HG02642 (cell line): ENCODE results near the gene ARL16.

ENCODE experiments used
- ATAC-seq: cut with Tn5 transposase; IDR thresholded peaks from one replicate; pipeline ENCODE4 v1.9.1; 2021; ENCODE audit warnings: mild to moderate bottlenecking; ENCODE audit not compliant: unreplicated experiment, poor library complexity

Gene ARL16

DNA sequence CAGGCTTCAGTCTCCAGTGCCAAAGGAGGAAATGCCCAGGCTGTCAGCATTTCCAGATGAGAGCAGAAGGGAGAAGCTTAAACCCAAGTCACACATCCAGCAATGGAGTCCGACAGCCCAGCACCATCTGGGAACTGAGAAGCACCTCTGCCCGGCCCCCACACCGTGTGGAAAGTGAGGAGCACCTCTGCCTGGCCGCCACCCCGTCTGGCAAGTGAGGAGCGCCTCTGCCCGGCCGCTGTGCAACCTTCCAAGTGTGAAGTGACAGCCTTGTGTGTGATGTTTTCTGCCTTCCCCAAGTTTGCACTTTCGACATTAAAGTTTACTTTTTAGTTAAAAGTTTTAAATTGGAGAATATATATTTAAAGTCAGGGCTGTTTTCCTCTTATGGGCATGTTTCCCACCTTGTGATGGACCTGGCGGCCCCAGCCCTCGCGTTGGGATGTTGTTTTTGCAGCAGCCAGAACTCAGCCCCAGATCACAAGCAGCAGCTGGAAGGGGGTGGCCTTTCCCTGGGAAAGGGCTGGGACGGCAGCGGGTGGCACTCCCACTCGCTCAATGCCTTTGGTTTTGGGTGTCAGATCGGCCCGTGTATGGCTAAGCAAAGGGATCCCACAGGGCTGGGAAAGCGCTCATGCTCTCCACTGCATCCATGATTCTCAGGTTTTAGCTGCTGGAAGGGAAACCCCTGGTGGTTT is 9.9 kb downstream of the ARL16 start:
- no peak for ATAC-seq

DNA sequence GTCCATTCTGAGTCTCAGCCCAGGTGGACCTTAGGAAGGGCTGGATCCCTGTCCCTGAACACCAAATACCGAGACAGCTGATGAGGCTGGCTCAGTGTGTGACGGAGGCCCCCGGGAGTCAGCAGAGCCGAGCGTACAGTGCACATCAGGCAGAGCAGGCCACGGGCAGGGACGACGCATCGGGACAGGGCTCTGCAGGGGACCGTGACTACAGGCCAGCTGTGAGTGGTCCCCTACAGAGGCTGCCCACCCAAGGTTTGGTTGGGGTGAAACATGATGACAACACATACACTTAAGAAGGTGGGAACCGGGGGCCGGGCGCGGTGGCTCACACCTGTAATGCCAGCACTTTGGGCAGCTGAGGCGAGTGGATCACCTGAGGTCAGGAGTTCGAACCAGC is 10.6 kb downstream of the ARL16 start:
- ATAC-seq, result no peak

DNA sequence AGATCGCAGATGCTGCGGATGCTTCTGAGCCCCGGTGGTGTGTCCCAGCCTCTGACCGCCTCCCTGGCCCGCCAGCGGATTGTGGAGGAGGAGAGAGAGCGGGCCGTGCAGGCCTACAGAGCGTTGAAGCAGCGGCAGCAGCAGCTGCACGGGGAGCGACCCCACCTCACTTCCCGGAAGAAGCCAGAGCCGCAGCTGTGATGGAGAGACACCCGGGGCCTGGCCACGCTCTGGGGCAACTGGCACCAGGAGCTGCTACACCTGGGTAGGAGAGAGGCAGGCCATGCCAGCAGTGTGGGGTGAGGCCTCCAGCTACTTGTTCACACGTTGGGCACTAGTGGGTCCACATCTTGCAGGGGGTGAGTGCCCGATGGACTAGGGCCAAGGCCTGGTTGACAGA is 11.1 kb downstream of the ARL16 start:
- ATAC-seq, result no peak

DNA sequence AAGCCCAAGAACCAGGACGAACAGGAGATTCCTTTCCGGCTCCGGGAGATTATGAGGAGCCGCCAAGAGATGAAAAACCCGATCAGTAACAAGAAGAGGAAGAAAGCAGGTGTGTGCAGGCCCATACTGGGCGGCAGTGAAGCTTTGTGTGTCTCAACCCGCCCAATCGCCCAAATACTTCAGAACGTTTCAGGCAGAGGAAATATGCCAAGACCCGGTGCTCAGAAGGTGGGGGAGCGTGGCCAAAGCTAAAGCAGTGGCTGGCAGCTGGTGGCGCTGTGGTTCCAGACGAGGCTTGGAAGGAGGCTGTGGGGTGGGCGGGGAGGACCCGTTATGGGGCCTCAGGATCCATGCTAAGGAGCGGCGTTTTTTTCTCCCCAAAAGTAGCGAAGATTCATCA is 15.8 kb downstream of the ARL16 start:
- no peak for ATAC-seq

DNA sequence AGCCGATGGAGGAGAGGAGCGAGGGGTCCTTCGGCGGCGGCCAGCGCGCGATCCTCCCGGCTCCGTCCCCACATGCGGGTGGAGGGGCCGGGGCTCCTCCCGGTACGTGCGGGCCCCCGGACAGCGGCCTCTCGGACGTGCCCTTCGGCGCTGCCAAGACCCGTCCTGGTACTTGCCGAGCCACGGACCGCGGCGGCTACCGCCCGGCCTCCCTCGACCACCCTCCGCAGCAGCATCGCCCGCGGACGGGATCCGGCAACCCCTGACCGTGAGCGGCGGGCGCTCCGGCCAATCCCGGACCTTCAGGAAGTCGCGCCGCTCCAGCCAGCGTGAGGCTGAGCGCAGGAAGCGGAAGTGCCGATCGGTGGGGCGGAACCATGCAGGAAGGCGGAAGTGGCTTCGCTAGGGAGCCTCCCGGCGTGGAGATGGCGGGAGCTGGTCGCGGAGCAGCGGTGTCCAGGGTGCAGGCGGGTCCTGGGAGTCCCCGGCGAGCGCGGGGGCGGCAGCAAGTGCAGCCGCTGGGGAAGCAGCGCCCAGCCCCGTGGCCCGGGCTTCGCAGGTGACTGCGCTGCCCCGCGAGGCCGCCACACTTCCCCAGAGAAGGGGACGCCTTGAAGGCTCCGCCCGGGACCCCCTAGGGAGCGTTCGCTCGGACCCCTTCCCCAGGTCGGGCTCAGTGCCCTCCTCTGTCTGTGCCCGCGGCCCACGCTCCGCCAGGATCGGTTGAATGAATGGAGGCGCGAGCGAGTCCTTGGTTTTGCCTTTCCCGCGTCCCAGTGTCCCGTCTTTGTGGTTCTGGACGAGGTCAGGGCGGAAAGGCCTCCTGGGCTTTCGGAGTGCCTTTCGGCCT is 17.0 kb downstream of the ARL16 start, which contains the start of the genes CCDC137 and OXLD1:
Gene CCDC137, plus strand, starts transcription at position 396 of the 850 bp plus-strand sequence. Its CDS starts 30 bp downstream, at position 426.
Gene OXLD1, minus strand, starts transcription at position 264 of the 850 bp plus-strand sequence. Its CDS starts 28 bp downstream, at position 236.
- peak; percentile 87 for ATAC-seq

DNA sequence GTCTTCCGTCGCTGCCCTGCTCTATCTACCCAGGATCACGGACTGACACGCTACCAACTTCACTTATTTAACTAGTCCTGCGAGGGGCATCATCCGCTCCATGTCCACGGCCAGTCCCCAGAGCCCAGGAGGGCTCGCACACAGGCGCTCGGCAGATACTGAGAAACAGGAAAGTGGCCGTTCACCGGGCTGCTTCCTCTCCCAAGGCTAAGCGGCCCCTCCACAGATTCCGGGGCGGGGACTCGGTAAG is 17.6 kb downstream of the ARL16 start:
- ATAC-seq, result no peak

DNA sequence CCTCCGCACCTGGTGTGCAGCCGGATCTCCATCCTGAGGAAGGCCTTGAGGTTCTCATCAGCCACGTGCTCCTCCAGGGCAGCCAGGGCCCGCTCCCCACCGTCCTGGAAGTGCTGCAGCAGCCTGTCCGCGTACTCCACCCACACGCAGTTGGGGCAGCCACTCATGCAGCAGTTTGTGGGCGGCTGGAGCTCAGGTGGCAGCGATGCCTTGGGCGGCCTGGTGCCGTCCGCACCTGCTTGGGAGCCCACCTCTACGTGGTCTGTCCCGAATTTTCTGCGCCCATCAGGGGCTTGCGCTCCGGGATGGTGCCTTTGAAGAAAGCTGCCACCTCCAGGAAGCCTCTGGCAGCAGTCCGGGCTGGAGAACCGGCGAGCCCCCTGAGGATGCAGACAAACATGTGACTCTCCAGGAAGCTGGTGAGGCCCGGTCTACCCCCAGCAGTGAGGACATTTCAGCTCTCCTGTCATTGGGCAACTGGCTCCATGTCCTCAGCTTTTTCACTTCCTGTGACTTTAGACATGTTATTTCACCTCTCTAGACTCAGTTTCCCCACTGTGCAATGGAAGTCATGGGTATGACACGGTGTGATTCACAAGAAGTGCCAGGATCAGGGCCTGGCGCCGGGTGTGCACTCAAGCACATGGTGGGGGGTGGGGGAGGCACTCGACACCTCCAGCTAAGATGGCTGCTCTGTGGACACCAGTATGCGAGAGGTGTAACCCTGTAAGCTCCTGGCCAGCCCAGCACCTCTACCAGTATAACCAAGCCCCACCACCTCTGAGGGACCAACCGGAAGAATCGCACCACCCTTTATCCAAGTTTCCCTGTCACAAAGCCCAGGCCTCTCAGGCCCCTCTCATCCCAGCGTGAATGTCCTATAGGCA is 18.1 kb downstream of the ARL16 start:
- ATAC-seq, result peak; percentile 3

DNA sequence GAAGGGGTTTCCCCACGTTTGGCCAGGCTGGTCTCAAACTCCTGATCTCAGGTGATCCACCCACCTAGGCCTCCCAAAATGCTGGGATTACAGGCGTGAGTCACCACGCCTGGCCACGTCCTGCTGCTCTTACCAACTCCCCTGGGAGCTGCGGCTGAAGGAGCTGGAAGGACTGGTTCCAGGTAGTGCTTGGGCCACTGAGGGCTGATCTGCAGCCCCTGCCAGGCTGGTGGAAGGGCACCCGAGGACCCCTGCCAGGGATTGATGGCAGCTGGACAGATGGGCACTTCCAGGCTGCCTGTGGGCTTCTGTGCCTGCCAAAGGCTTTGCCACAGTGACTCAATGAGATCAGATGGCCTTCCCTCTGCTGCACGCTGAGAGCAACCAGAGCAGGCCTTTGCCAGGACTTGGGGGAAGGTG is 19.5 kb downstream of the ARL16 start:
- ATAC-seq, result no peak

DNA sequence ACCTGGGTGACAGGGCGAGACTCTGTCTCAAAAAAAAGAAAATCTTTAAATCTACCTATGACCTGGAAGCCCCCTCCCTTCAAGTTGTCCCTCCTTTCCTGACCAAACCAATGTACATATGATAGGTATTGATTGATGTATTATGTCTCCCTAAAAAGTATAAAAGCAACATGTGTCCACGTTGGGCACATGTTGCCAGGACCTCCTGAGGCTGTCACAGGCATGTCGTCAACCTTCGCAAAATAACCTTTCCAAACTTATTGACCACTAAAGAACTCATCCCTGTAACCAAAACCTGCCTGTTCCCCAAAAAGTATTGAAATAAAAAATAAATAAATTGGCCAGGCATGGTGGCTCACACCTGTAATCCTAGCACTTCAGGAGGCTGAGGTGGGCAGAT is 21.6 kb downstream of the ARL16 start:
- no peak for ATAC-seq

DNA sequence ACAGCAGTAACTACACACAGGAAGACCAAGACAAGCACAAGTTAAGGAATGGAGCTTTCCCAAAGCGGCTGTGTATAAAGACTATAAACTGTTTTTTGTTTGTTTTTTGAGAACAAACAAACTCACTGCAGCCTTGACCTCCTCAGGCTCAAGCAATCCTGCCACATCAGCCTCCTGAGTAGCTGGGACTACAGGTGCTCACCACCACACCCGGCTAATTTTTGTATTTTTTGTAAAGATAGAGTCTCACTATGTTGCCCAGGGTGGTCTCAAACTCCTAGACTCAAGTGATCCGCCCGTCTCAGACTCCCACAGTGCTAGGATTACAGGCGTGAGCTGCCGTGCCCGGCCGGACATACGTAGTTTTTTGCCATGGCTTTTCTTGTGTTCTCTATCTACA is 23.2 kb downstream of the ARL16 start:
- ATAC-seq, result no peak

DNA sequence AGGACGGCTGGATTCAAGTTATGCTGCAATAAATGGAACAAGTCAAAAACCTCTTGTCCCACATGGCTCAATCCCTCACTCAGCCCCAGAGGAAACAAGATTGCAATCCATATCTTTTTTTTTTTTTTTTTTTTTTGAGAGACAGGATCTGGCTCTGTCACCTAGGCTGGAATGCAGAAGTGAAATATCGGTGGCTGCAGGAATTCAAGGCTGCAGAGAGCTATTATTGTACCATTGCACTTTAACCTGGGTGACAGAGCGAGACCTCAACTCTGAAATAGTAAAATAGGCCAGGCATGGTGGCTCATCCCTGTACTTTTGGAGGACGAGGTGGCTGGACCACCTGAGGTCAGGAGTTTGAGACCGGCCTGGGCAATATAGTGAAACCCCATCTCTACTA is 24.6 kb downstream of the ARL16 start:
- ATAC-seq, result no peak

DNA sequence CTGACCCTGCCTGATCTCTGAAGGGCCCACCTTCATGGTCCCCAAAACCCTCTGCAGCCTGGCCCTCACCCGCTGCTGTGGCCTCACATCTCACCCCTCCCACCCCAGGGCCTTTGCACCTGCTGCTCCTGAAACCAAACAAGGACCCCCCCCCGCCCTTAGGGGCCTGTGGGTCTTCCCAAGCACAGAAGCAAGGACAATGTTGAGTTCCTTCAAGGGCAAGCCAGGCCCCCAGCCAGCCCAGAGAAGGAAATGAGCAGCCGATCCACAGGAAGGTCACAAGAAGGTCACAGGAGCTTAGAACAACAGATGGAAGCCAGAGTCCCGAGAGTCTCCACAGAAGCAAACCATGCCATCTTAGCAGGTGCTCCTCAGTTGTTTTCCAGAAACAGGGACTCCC is 26.8 kb downstream of the ARL16 start:
- ATAC-seq, result no peak

DNA sequence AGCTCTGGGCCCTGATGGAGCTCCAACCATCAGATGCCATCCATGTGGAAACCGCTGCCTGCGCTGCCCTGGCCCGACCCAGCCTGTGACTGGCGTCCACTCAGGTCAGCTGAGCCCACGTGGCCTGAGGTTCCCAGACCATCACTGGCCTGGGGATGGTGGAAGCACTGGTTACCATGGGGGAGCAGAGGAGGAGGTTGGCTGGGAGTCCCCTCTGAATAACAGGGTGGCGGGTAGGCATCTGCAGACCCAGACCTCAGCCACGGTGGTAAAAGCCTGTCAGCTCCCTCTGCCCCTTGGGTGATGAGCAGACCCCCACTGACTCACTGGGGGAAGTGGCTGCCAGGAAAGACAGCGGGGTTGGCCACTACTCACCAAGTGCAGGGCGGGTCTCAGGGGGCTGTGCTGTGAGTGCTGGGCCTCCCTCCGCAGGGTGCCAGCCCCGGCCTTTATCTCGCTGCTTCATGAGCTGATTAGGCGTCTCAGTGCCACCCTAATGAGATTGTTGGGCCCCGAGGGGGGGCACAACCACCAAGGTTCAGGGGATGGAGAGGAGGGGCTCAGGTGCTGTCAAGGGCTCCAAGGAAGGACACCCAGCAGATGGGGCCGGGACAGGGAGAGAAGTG is 27.4 kb downstream of the ARL16 start, which contains the start of gene PDE6G:
Gene PDE6G, minus strand, starts transcription at position 425 of the 626 bp plus-strand sequence. CDS start 3,237 bp downstream, outside the sequence.
- no peak for ATAC-seq

DNA sequence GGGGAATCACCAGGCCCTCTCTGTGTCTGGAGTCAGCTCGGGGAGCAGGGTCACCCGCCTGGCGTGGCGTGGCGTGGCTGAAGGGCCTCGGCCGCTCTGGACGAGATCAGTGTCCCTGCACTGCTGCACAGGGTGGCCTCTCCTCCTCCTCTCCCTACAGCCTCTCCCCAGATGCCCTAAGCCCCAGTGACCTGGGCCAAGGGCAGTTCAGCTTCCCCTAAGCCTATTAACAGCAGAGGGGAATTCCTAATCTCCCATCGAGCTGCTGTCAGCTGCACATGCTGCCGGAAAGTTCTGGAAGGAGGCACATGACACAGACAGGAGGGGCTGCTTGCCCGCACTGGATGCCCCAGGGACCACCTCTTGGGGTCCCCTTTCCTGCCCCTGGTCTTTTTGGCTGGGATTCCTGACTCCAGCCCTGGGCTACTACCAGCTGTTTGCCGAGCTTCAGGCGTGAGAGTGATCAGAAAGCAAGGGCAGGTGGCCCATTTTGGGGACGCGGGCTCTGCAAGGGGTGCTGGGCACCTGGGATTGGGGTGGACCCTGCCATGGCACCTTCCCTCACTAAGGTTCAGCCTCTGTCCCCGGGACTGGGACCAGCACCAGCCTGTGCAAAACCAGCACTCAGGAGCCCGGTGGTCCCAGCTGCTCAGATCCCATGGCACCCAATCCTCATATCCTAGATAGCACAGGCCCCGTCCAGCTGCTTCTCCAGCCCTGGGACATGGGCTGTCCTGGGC is 28.0 kb downstream of the ARL16 start:
- no peak for ATAC-seq

DNA sequence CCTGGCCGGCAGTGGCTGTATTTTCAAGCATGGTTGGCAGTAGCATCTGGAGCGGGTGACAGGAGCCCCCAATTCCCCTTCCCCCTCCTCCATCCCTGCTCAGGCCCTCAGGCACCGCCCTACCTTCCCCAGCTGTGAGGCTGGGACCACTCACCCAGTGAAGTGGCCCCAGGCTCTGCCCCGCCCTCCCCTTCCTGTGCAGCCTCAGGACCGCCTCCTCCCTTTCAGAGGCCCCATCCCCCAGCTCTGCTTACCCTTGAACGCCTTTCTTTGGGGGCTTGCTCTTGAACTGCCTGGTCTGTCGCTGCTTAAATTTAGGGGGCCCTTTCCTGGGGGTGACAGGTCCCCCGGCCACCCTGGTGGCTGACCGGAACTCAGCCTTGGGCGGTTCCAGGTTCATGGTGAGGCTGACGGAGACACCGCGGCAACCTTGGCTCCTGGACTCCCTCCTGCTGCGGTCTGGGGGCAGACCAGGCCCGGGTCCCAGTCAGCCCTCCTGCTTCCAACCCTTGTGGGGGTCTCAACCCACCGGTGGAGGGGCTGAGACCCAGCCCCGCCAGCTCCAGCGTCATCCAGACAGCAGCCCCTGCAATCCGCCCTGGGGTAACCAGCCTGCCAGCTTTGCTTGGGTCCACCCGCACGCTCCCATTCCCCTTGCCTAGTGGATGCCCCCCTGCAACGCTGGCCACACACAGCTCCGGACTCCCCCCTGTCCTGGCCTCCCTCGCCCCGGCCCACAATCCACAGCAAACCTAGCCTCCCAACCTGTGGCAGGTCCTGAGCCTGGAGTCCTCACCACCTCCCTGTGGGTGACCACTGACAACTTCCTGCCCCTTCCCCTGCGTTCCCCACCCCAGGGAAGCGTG is 30.5 kb downstream of the ARL16 start:
- ATAC-seq, result no peak

DNA sequence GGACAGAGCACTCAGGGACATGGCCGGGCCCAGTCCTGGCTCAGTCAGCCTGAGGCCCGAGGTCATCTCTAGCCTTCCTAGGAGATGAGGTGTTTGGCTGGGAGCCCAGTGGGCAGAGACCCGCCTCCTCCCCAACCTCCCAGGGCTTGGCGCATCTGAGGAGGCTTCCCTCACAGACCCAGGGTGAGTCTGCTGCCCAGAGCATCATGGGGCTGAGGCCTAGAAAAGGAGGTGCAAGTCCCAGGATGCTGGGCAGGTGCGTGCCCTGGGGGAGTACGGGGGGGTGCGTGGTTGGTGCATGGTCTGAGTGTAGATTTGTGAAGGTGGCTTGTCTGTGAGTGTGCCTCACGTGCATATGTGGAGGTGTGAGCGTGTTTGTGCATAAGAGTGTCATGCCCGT is 31.9 kb downstream of the ARL16 start:
- no peak for ATAC-seq

DNA sequence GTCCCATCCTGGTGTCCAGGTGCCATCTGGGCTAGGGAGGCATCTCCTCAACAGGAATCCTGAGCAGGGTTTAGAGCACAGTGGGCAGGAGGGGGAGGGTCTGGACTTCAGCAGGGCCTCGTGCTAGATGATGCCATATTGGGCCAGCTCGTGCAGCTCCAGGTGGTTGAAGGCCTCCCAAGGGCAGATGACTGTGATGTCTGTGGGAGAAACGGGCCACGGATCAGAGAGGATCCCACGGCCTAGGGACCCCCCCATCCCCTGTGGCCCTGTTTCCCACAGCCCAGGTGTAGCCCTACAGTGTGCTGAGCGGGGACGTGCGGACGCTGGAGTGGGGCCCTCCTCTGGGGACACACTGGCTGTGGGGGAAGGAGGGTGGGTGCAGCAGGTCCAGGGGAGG is 32.6 kb downstream of the ARL16 start:
- no peak for ATAC-seq

DNA sequence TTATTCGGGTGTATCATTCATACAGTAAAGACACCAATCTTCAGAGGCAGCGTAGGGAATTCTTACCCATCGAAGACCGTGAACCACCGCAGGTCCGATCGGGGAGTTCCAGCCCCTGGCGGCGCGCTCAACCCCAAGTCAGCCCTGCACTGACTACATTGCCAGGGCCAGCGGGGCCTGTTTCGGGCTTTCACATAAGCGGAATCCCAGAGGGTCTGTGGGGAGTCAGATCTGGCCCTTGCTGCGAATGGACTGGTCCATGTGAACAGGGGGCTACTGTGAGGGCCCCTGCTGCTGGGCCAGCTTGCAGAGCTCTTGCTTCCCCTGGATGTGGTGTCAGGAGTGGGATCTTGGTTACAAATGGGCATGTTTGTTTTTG is 34.9 kb downstream of the ARL16 start:
- ATAC-seq, result no peak
